Neuronal stem cell (in vitro differentiated cells): ENCODE measurements around the gene OR2D2. TPM values are rescaled to one million over a fixed set of nuclear protein-coding genes. Genes with fewer than 3 reads are reported as not detected.

ENCODE experiments used
- DNase-seq: peaks from one replicate; pipeline ENCODE4 v3.0.0-alpha.2; 2013; ENCODE audit warnings: low spot score
- H2AFZ ChIP-seq: one replicate; pipeline ENCODE4 v1.6.1; 2013; ENCODE audit warnings: mild to moderate bottlenecking, low read length, inconsistent platforms
- H2AK5ac ChIP-seq: 2 replicates; pipeline ENCODE4 v1.6.1; 2013; ENCODE audit warnings: low read depth, mild to moderate bottlenecking, inconsistent platforms, low read length, moderate library complexity, mixed read lengths
- H2BK120ac ChIP-seq: 2 replicates; pipeline ENCODE4 v1.6.1; 2013; ENCODE audit warnings: low read depth, mild to moderate bottlenecking, inconsistent platforms, low read length, moderate library complexity, mixed read lengths
- H2BK12ac ChIP-seq: one replicate; pipeline ENCODE4 v1.6.1; 2013; ENCODE audit warnings: low read length, inconsistent platforms
- H2BK15ac ChIP-seq: 2 replicates; pipeline ENCODE4 v1.6.1; 2013; ENCODE audit warnings: mild to moderate bottlenecking, low read length, inconsistent platforms, mixed read lengths
- H2BK5ac ChIP-seq: one replicate; pipeline ENCODE4 v1.6.1; 2013; ENCODE audit warnings: inconsistent platforms, mild to moderate bottlenecking, low read length, moderate library complexity
- H3K14ac ChIP-seq: one replicate; pipeline ENCODE4 v1.6.1; 2013; ENCODE audit warnings: low read length, inconsistent platforms
- H3K18ac ChIP-seq: 2 replicates; pipeline ENCODE4 v1.6.1; 2013; ENCODE audit warnings: low read length, inconsistent platforms
- H3K23ac ChIP-seq: 2 replicates; pipeline ENCODE4 v1.6.1; 2013; ENCODE audit warnings: low read depth, mild to moderate bottlenecking, mixed read lengths, low read length, inconsistent platforms; ENCODE audit not compliant: poor library complexity
- H3K27ac ChIP-seq: replicated peaks from 3 replicates; pipeline ENCODE4 v1.5.1; 2013; ENCODE audit warnings: low read length, inconsistent platforms
- H3K27me3 ChIP-seq, 3 experiments: 2 replicates each; pipeline ENCODE4 v1.6.1; 2013; ENCODE audit warnings: low read length in 3 of 3, mild to moderate bottlenecking in 2 of 3, inconsistent platforms in 1 of 3, low read depth in 1 of 3, mixed read lengths in 1 of 3, moderate library complexity in 1 of 3; ENCODE audit not compliant: control insufficient read depth in 3 of 3, insufficient read depth in 3 of 3
- H3K36me3 ChIP-seq, 2 donors: replicated peaks in 1 of 2; 2 replicates each; pipeline ENCODE4 v1.6.1; 2013; ENCODE audit warnings: low read length in 2 of 2; ENCODE audit not compliant: control insufficient read depth in 2 of 2, insufficient read depth in 2 of 2
- H3K4ac ChIP-seq: 2 replicates; pipeline ENCODE4 v1.6.1; 2013; ENCODE audit warnings: inconsistent platforms, mild to moderate bottlenecking, low read length, moderate library complexity
- H3K4me1 ChIP-seq, 2 donors: 1 replicate in 1 of 2; 2 replicates in 1 of 2; pipeline ENCODE4 v1.6.1; 2013; ENCODE audit warnings: low read length in 2 of 2, low read depth in 1 of 2; ENCODE audit not compliant: control insufficient read depth in 2 of 2, insufficient read depth in 1 of 2
- H3K4me2 ChIP-seq: one replicate; pipeline ENCODE4 v1.6.1; 2013; ENCODE audit warnings: mild to moderate bottlenecking, low read length, inconsistent platforms; ENCODE audit not compliant: insufficient read depth, poor library complexity, severe bottlenecking
- H3K4me3 ChIP-seq, 2 donors: 2 replicates each; pipeline ENCODE4 v1.5.1; 2013; ENCODE audit warnings: low read length in 2 of 2, mild to moderate bottlenecking in 2 of 2, inconsistent platforms in 1 of 2, moderate library complexity in 1 of 2
- H3K79me1 ChIP-seq: one replicate; pipeline ENCODE4 v1.6.1; 2013; ENCODE audit warnings: low read depth, mild to moderate bottlenecking, inconsistent platforms, low read length, moderate library complexity
- H3K9ac ChIP-seq: one replicate; pipeline ENCODE4 v1.6.1; 2013; ENCODE audit warnings: mild to moderate bottlenecking, low read depth, low read length, inconsistent platforms; ENCODE audit not compliant: poor library complexity
- H3K9me3 ChIP-seq, 2 donors: replicated peaks in 1 of 2; 2 replicates each; pipeline versions ENCODE3 to v1.6.1; 2013; ENCODE audit warnings: low read length in 2 of 2, mild to moderate bottlenecking in 2 of 2, inconsistent platforms in 1 of 2, low read depth in 1 of 2, mixed read lengths in 1 of 2, moderate library complexity in 1 of 2; ENCODE audit not compliant: control insufficient read depth in 2 of 2, insufficient read depth in 1 of 2
- H4K8ac ChIP-seq: one replicate; pipeline ENCODE4 v1.6.1; 2013; ENCODE audit warnings: low read depth, mild to moderate bottlenecking, inconsistent platforms, low read length, moderate library complexity
- H4K91ac ChIP-seq: one replicate; pipeline ENCODE4 v1.6.1; 2013; ENCODE audit warnings: low read length, low read depth, mild to moderate bottlenecking, inconsistent platforms; ENCODE audit not compliant: poor library complexity
- WGBS, 2 donors: extraction: QIAGEN DNeasy Blood & Tissue Kit; methylation state at CpG; one replicate each; pipeline ENCODE4 v1.1.7; 2013; ENCODE audit warnings: missing lambda C conversion rate in 2 of 2, mixed read lengths in 1 of 2; ENCODE audit not compliant: insufficient read length in 2 of 2, insufficient replicate concordance in 1 of 2; ENCODE audit errors: extremely low coverage in 2 of 2; 5-methylcytosine and 5-hydroxymethylcytosine counted together
- polyA plus RNA-seq, 2 experiments: library from polyadenylated mRNA; stranded (reverse); fragments of 200-250 nt; gene quantifications; one replicate each; pipeline ENCODE4 v1.2.3, GENCODE V29; 2013

The OR2D2 gene
- polyA plus RNA-seq (2013, experiment 1 of 2), result not detected
- polyA plus RNA-seq (2013, experiment 2 of 2), result not detected

- Histone ChIP-seq H4K8ac (no peak within 1 kb of the TSS), H2BK15ac (no peak within 1 kb of the TSS), H3K79me1 (no peaks in the 10 kb centered on the region), H4K91ac (no peak within 1 kb of the TSS), H3K9me3 (no peaks in the 10 kb centered on the region), H3K23ac (no peak within 1 kb of the TSS), H3K27me3 (no peaks in the 10 kb centered on the region), H3K4ac (no peak within 1 kb of the TSS), H2AK5ac (no peak within 1 kb of the TSS), H3K4me3 (no peak within 1 kb of the TSS), H3K4me2 (no peak within 1 kb of the TSS), H2BK5ac (no peak within 1 kb of the TSS), H2AFZ (no peak within 1 kb of the TSS), H3K18ac (no peak within 1 kb of the TSS), H2BK120ac (no peak within 1 kb of the TSS), H3K9ac (no peak within 1 kb of the TSS), H2BK12ac (no peak within 1 kb of the TSS), H3K27ac (no peak within 1 kb of the TSS), H3K4me1 (no peaks in the 10 kb centered on the region), H3K14ac (no peak within 1 kb of the TSS), H3K36me3 (no peaks in the 10 kb centered on the region)
- no peak for DNase-seq
- WGBS, 2 donors, result no CpG with 5 or more reads among the region's 2 CpGs
Measured at GRCh38 chr11:6892400-6892799, at the start of gene OR2D2. OR2D2 (minus strand) TSS chr11:6892500; CDS start chr11:6892500, 0 bp downstream.

- H4K8ac ChIP-seq, result no peak overlapping the region
- DNase-seq, result no peak
- H3K27me3 ChIP-seq, result no peaks in the 10 kb centered on the region
- H3K36me3 ChIP-seq, result peaks cover 0 to 31% of the 10 kb centered on the region in 2 donors
- H2BK120ac ChIP-seq, result no peak overlapping the region
- no peak overlapping the region for H3K27ac ChIP-seq
- no peak overlapping the region for H3K9ac ChIP-seq
- no peak overlapping the region for H2AK5ac ChIP-seq
- H2AFZ ChIP-seq, result no peak overlapping the region
- H3K4ac ChIP-seq, result no peak overlapping the region
- no peak overlapping the region for H3K4me3 ChIP-seq
- H3K4me1 ChIP-seq, result no peaks in the 10 kb centered on the region
- no peaks in the 10 kb centered on the region for H3K79me1 ChIP-seq
- H2BK12ac ChIP-seq, result no peak overlapping the region
- H4K91ac ChIP-seq, result no peak overlapping the region
- H3K18ac ChIP-seq, result no peak overlapping the region
- H3K9me3 ChIP-seq, result no peaks in the 10 kb centered on the region
- H2BK5ac ChIP-seq, result no peak overlapping the region
- H3K4me2 ChIP-seq, result no peak overlapping the region
- H3K14ac ChIP-seq, result no peak overlapping the region
- H3K23ac ChIP-seq, result no peak overlapping the region
- no peak overlapping the region for H2BK15ac ChIP-seq
Measured at GRCh38 chr11:6941970-6942369, 49.7 kb upstream of the OR2D2 start.

- Histone ChIP-seq H2BK120ac (no peak overlapping the region), H2AFZ (no peak overlapping the region), H2BK5ac (no peak overlapping the region), H3K18ac (no peak overlapping the region), H3K4me2 (no peak overlapping the region), H4K91ac (no peak overlapping the region), H3K79me1 (peaks cover 2% of the 10 kb centered on the region), H3K4me1 (peaks cover 0 to 5% of the 10 kb centered on the region in 2 donors), H3K27ac (no peak overlapping the region), H2AK5ac (no peak overlapping the region), H2BK15ac (no peak overlapping the region), H3K36me3 (peaks cover 2 to 40% of the 10 kb centered on the region in 2 donors), H3K4me3 (no peak overlapping the region), H3K9me3 (peaks cover 0 to 9% of the 10 kb centered on the region in 2 donors), H3K9ac (no peak overlapping the region), H2BK12ac (no peak overlapping the region), H3K27me3 (no peaks in the 10 kb centered on the region), H3K4ac (no peak overlapping the region), H3K14ac (no peak overlapping the region), H3K23ac (no peak overlapping the region), H4K8ac (no peak overlapping the region)
- WGBS, 2 donors, result no CpG with 5 or more reads among the region's 7 CpGs
- DNase-seq, result no peak
Measured at GRCh38 chr11:6932145-6932544, 39.8 kb upstream of the OR2D2 start.

- Histone ChIP-seq H3K14ac (no peak overlapping the region), H3K4me1 (peaks cover 0 to 5% of the 10 kb centered on the region in 2 donors), H3K36me3 (peaks cover 2 to 40% of the 10 kb centered on the region in 2 donors), H2AFZ (no peak overlapping the region), H3K18ac (no peak overlapping the region), H3K9ac (no peak overlapping the region), H2BK15ac (no peak overlapping the region), H3K23ac (no peak overlapping the region), H2BK5ac (no peak overlapping the region), H3K27ac (no peak overlapping the region), H2BK120ac (no peak overlapping the region), H3K27me3 (no peaks in the 10 kb centered on the region), H3K4me3 (no peak overlapping the region), H4K91ac (no peak overlapping the region), H3K9me3 (peaks cover 0 to 6% of the 10 kb centered on the region in 2 donors), H3K4me2 (no peak overlapping the region), H2AK5ac (no peak overlapping the region), H4K8ac (no peak overlapping the region), H3K79me1 (peaks cover 2% of the 10 kb centered on the region), H3K4ac (no peak overlapping the region), H2BK12ac (no peak overlapping the region)
- no CpG with 5 or more reads among the region's 3 CpGs for WGBS, 2 donors
- no peak for DNase-seq
Measured at GRCh38 chr11:6931146-6931713, 38.9 kb upstream of the OR2D2 start.
